ENCODE results near the gene CIDEA.

DNA sequence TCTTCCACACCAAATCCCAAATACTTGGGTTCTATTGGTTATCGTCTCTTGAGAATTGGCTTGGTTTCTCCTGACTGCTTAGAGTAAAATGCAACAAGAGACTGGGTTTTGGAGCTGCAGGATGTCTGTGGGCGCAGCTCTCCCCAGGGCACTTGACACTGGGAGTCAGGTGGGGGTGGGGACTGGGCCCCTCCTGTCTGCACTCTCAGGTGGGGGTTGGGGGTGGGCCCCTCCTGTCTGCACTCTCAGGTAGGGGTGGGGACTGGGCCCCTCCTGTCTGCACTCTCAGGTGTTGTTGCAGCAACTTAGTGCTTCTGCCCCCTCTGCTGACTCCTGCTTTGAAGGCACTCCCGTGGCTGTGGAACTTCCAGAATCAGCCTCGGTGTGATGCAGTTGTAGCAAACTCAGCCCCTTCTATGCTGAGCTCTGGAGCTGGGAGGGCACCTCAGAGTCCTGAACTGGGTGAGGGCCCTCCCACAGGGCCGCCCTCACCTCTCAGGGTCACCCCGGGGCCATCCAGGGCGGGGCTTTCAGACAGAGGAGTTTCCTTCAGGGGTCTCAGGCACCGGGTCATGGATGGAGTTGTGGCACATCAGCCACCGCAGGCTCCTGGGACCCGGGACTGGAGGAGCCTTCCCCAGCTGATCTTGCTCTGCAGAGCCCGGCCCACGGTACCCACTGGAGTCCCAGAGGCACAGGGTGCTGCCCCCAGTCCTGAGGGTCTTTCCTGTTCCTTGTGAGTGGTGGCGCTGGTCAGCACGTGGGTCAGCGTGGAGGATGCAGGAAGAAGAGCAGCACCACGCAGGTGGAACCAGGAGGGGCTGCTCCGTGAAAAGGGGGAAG lies 22.9 kb upstream of the CIDEA start:
- TF ChIP-seq POLR2A (IDR thresholded peaks at IDR 0.05): no peak
- TF ChIP-seq, protein P1, sequence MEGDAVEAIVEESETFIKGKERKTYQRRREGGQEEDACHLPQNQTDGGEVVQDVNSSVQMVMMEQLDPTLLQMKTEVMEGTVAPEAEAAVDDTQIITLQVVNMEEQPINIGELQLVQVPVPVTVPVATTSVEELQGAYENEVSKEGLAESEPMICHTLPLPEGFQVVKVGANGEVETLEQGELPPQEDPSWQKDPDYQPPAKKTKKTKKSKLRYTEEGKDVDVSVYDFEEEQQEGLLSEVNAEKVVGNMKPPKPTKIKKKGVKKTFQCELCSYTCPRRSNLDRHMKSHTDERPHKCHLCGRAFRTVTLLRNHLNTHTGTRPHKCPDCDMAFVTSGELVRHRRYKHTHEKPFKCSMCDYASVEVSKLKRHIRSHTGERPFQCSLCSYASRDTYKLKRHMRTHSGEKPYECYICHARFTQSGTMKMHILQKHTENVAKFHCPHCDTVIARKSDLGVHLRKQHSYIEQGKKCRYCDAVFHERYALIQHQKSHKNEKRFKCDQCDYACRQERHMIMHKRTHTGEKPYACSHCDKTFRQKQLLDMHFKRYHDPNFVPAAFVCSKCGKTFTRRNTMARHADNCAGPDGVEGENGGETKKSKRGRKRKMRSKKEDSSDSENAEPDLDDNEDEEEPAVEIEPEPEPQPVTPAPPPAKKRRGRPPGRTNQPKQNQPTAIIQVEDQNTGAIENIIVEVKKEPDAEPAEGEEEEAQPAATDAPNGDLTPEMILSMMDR (IDR thresholded peaks at IDR 0.05): no peak

Measured in gastroesophageal sphincter (tissue), 3 donors.